Karpas-422 (cell line): ENCODE measurements around the gene PTGES3L. TPM values are rescaled to one million over a fixed set of nuclear protein-coding genes. Genes with fewer than 3 reads are reported as not detected.

ENCODE experiments used
- DNase-seq: peaks from one replicate; pipeline ENCODE4 v3.0.0-alpha.2; 2015
- H2AFZ ChIP-seq: fragments of 200-600 bp; sonication (generic); 2 replicates; pipeline ENCODE4 v1.6.1; 2014; ENCODE audit warnings: antibody characterized with exemption, low read length, mixed read lengths
- H3K27ac ChIP-seq: fragments of 200-600 bp; sonication (generic); 2 replicates; pipeline ENCODE4 v1.5.1; 2014; ENCODE audit warnings: mild to moderate bottlenecking, low read length, moderate library complexity
- H3K27me3 ChIP-seq: fragments of 200-600 bp; sonication (generic); 2 replicates; pipeline ENCODE4 v1.6.1; 2014; ENCODE audit warnings: low read length, mixed read lengths
- H3K36me3 ChIP-seq: fragments of 200-600 bp; sonication (generic); 2 replicates; pipeline ENCODE4 v1.6.1; 2014; ENCODE audit warnings: low read length, mixed read lengths; ENCODE audit not compliant: insufficient read depth
- H3K4me1 ChIP-seq: fragments of 200-600 bp; sonication (generic); 2 replicates; pipeline ENCODE4 v1.6.1; 2014; ENCODE audit warnings: mild to moderate bottlenecking, low read length, mixed read lengths
- H3K4me2 ChIP-seq: fragments of 200-600 bp; sonication (generic); 2 replicates; pipeline ENCODE4 v1.6.1; 2014; ENCODE audit warnings: low read length, low read depth, mild to moderate bottlenecking; ENCODE audit not compliant: poor library complexity, severe bottlenecking
- H3K4me3 ChIP-seq: fragments of 200-600 bp; sonication (generic); 2 replicates; pipeline ENCODE4 v1.5.1; 2014; ENCODE audit warnings: mild to moderate bottlenecking, antibody characterized with exemption, low read length, mixed read lengths
- H3K79me2 ChIP-seq: fragments of 200-600 bp; sonication (generic); 2 replicates; pipeline ENCODE4 v1.6.1; 2014; ENCODE audit warnings: mild to moderate bottlenecking, low read length, mixed read lengths
- H3K9ac ChIP-seq: fragments of 200-600 bp; sonication (generic); 2 replicates; pipeline ENCODE4 v1.6.0; 2014; ENCODE audit warnings: low read length
- H3K9me2 ChIP-seq: fragments of 200-600 bp; sonication (generic), shearing (Covaris generic); replicated peaks from 2 replicates; pipeline ENCODE4 v1.6.0; 2014; ENCODE audit warnings: mild to moderate bottlenecking, low read length, moderate library complexity; ENCODE audit not compliant: insufficient read depth
- H3K9me3 ChIP-seq: fragments of 300-700, 200-600 bp; sonication (generic); 2 replicates; pipeline ENCODE4 v1.6.1; 2014; ENCODE audit warnings: low read length, mixed read lengths
- H4K20me1 ChIP-seq: fragments of 200-600 bp; sonication (generic); 2 replicates; pipeline ENCODE4 v1.6.1; 2014; ENCODE audit warnings: mild to moderate bottlenecking, antibody characterized with exemption, low read length, low read depth; ENCODE audit not compliant: insufficient read depth
- total RNA-seq: library from RNA; depleted of rRNA; stranded (reverse); fragments of >200 nt; shearing (Covaris generic); gene quantifications from 2 replicates; pipeline ENCODE4 v1.2.3, GENCODE V29; 2014; ENCODE audit warnings: low replicate concordance

The PTGES3L gene
- total RNA-seq, 1 experiment from 2014 or later, result 0.45 TPM

- Histone ChIP-seq H3K4me2 (peak within 1 kb of the TSS; percentile 82), H3K9me3 (no peaks in the 10 kb centered on the region), H3K36me3 (no peaks in the 10 kb centered on the region), H2AFZ (peak within 1 kb of the TSS; percentile 86), H3K9ac (peak within 1 kb of the TSS; percentile 82), H3K4me3 (peak within 1 kb of the TSS; percentile 84), H3K27me3 (no peaks in the 10 kb centered on the region), H3K9me2 (no peaks in the 10 kb centered on the region), H4K20me1 (no peaks in the 10 kb centered on the region), H3K27ac (peak within 1 kb of the TSS; percentile 23; the same call in 1 of the 2 replicates), H3K79me2 (peaks cover 13% of the 10 kb centered on the region; the same call in 1 of the 2 replicates), H3K4me1 (peaks cover 28% of the 10 kb centered on the region)
- DNase-seq, result peak; percentile 84
Measured at GRCh38 chr17:43021741-43022512, 42.0 kb upstream of the PTGES3L start, which contains the start of gene VAT1. Gene VAT1 (minus strand): TSS chr17:43022385. CDS start chr17:43022322, 63 bp downstream.

- peak overlapping the region; percentile 82 for H3K4me2 ChIP-seq
- H3K27me3 ChIP-seq, result no peaks in the 10 kb centered on the region
- H3K4me3 ChIP-seq, result peak overlapping the region; percentile 84
- H3K36me3 ChIP-seq, result no peaks in the 10 kb centered on the region
- peaks cover 28% of the 10 kb centered on the region for H3K4me1 ChIP-seq
- peak overlapping the region; percentile 86 for H2AFZ ChIP-seq
- peak overlapping the region; percentile 82 for H3K9ac ChIP-seq
- H3K27ac ChIP-seq, result no peak overlapping the region
- no peaks in the 10 kb centered on the region for H4K20me1 ChIP-seq
- H3K9me3 ChIP-seq, result no peaks in the 10 kb centered on the region
- DNase-seq, result peak; percentile 68
- no peaks in the 10 kb centered on the region for H3K9me2 ChIP-seq
- peaks cover 13% of the 10 kb centered on the region; the same call in 1 of the 2 replicates for H3K79me2 ChIP-seq
Measured at GRCh38 chr17:43020789-43021740, 41.2 kb upstream of the PTGES3L start.

DNA sequence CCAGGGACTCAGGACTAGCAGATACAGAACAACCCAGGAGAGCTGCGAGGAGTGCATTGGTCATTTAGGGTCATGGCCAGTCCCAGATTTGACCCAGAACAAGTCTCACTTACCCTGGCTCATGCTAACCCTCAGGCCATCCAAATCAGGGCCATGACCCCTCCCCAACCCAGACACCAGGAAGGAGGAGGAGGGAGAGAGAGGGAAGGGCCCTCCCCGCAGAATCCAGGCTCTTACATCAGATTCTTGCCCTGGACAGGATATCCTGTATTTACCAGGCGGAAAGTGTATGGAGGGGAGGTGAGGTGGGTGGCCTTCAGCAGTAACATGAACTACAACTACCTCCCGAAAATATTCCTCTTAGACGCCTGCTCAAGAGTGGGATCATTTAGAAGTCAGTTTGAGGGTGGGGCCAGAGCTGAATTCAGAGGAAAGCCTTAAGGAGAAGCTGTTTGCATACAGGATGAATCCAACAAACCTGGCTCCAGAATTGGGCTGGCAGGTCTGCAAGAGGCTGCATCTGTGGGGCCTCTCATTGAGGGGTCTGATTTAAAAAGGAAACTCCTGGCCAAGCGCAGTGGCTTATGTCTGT is 40.2 kb upstream of the PTGES3L start:
- Histone ChIP-seq H2AFZ (no peak overlapping the region), H3K27me3 (no peaks in the 10 kb centered on the region), H4K20me1 (no peaks in the 10 kb centered on the region), H3K36me3 (no peaks in the 10 kb centered on the region), H3K4me2 (no peak overlapping the region), H3K9me2 (no peaks in the 10 kb centered on the region), H3K27ac (no peak overlapping the region), H3K4me3 (no peak overlapping the region), H3K79me2 (peaks cover 13% of the 10 kb centered on the region; the same call in 1 of the 2 replicates), H3K4me1 (peaks cover 25% of the 10 kb centered on the region), H3K9me3 (no peaks in the 10 kb centered on the region), H3K9ac (no peak overlapping the region; the same call in 1 of the 2 replicates)
- no peak for DNase-seq

DNA sequence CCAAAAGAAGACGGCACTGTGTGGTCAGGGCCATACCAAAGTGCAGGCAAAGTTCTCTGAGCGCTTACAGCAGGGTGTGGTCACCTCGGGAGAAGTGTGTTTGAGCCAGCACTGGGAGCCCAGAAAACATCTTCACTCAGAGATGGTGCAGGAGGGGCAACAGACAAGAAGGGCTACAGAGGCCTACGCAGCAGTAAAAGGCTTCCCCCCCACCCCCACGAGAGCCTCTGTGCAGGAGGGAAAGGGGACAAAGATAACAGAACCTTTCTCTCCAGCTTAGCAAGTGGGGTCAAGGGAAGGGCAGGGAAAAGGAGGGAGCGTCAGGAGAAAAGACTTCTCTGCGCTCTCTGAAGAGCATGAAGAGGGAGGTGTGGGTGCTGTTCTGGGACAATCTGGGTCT is 39.5 kb upstream of the PTGES3L start:
- H3K27ac ChIP-seq, result no peak overlapping the region

DNA sequence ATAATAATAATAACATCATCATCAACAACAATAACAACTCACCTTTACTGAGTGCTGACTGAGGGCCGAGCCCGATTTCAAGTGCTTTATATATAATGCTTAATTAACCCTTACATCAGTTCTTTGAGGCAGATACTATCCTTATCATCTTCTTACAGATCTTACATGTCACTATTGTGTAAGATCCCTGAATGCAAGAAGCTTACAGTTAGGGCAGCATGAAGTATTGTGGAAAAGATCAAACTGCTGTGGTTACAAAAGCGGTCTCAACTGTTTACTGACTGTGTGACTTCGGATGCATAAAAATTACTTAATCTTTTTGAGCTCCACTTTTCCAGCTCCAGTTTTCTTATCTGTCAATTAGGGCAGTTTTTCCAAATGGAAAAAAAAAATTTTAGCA is 39.1 kb upstream of the PTGES3L start:
- no peak overlapping the region for H3K27ac ChIP-seq
- no peak overlapping the region for H2AFZ ChIP-seq
- no peaks in the 10 kb centered on the region for H3K27me3 ChIP-seq
- no peaks in the 10 kb centered on the region for H3K9me3 ChIP-seq
- no peak overlapping the region for H3K4me3 ChIP-seq
- no peak overlapping the region for H3K4me2 ChIP-seq
- H3K36me3 ChIP-seq, result no peaks in the 10 kb centered on the region
- H3K4me1 ChIP-seq, result peaks cover 18% of the 10 kb centered on the region
- no peaks in the 10 kb centered on the region for H3K9me2 ChIP-seq
- H3K9ac ChIP-seq, result no peak overlapping the region
- H3K79me2 ChIP-seq, result peaks cover 13% of the 10 kb centered on the region; the same call in 1 of the 2 replicates
- no peak for DNase-seq
- no peaks in the 10 kb centered on the region for H4K20me1 ChIP-seq

More for the DNA sequence above, 39.5 kb upstream of the PTGES3L start:
- Histone ChIP-seq H3K36me3 (no peaks in the 10 kb centered on the region), H3K27me3 (no peaks in the 10 kb centered on the region), H3K9me2 (no peaks in the 10 kb centered on the region), H3K9ac (no peak overlapping the region), H2AFZ (no peak overlapping the region), H3K79me2 (peaks cover 13% of the 10 kb centered on the region; the same call in 1 of the 2 replicates), H3K4me1 (peaks cover 20% of the 10 kb centered on the region), H3K9me3 (no peaks in the 10 kb centered on the region), H4K20me1 (no peaks in the 10 kb centered on the region), H3K4me3 (no peak overlapping the region), H3K4me2 (no peak overlapping the region)
- DNase-seq, result no peak

DNA sequence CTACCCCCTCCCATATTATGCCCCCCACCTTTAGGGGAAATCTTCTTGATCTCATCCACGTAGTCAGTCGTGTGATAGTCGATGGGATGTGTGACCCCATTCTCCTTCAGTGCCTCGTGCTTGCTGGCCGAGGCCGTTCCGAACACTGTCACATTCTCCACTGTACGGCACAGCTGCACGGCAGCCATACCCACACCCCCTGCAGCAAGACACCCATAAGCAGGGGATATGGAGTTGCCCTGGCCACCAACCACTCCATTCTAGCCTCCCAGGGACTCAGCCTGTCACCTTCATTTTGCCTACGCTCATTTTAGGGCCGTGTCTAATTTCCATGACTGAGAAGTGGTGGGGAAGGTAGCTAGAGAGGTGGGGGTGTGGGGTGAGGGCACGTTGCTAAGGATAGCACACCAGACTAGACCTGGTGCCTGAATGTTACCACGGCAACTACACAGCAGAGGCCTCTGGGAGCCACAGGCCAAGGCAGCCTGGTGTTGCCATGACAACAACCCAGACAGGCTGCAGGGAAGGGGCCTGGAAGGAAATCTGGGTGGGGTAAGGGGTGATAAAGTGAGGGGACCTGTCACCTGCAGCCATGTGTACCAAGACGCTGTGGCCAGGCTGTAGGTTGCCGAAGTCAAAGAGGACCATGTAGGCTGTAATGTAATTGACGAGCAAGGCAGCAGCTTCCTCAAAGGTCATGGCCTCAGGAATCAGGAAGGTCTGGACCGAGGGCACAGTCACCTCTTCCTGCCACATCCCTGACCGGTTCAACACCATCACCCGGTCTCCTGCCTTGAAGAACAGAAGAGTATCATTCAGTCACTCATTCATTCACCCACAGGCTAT is 38.4 kb upstream of the PTGES3L start:
- H3K9ac ChIP-seq, result no peak overlapping the region
- DNase-seq, result peak; percentile 72
- H2AFZ ChIP-seq, result no peak overlapping the region
- H3K27ac ChIP-seq, result no peak overlapping the region
- H3K9me3 ChIP-seq, result no peaks in the 10 kb centered on the region
- H3K79me2 ChIP-seq, result peaks cover 13% of the 10 kb centered on the region; the same call in 1 of the 2 replicates
- H3K27me3 ChIP-seq, result no peaks in the 10 kb centered on the region
- peak overlapping the region; percentile 8 for H3K4me2 ChIP-seq
- peaks cover 18% of the 10 kb centered on the region for H3K4me1 ChIP-seq
- no peak overlapping the region for H3K4me3 ChIP-seq
- H3K36me3 ChIP-seq, result no peaks in the 10 kb centered on the region
- no peaks in the 10 kb centered on the region for H3K9me2 ChIP-seq
- no peaks in the 10 kb centered on the region for H4K20me1 ChIP-seq

GRCh38 chr17:43016216-43016615 is 36.3 kb upstream of the PTGES3L start:
- Histone ChIP-seq H3K9ac (no peak overlapping the region), H3K9me2 (no peaks in the 10 kb centered on the region), H3K4me3 (no peak overlapping the region), H4K20me1 (no peaks in the 10 kb centered on the region), H3K79me2 (peaks cover 13% of the 10 kb centered on the region; the same call in 1 of the 2 replicates), H2AFZ (no peak overlapping the region), H3K4me2 (no peak overlapping the region), H3K4me1 (peaks cover 17% of the 10 kb centered on the region), H3K36me3 (no peaks in the 10 kb centered on the region), H3K27ac (no peak overlapping the region), H3K9me3 (no peaks in the 10 kb centered on the region), H3K27me3 (no peaks in the 10 kb centered on the region)
- DNase-seq, result no peak
